ENCODE data around the gene ATP9B. TPM values are rescaled to one million over a fixed set of nuclear protein-coding genes. Genes with fewer than 3 reads are reported as not detected.
"Not testable (repeated sequence)": the region's sequence is repeated elsewhere in the genome, so short reads cannot be mapped to it uniquely, and the experiment has no call there.

Gene ATP9B
- total and polyA plus RNA-seq, 4 donors = 12.6 to 77.0 (median 29.9) TPM

DNA sequence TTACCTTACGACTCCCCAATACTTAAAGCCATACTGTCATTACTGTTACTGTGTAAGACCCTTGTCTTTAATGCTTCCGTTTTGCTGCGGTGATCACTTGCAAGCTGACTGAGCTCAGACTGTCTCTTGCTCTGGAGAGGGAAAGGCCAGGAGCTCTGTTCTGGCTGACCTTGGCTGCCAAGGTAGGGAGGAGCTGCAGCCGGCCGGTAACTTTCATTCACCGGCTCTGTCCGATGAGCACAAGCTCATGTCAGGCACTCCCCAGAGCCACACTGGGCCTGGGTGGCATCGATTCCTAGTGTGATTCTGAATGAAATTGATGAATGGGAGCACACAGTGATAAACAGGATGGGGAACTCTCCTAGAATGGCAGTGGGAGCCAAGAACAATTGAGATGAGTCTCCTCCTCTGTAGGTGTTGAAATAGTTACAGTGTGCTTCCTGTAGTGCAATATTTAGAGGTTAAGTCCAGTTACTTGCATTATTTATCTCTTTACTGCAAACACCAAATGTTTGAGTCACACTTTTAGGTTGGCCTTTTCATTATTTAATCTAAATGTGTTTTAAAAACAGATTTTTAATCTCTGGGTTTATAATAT, 100.9 kb downstream of the ATP9B start:
- TF ChIP-seq, protein P1, sequence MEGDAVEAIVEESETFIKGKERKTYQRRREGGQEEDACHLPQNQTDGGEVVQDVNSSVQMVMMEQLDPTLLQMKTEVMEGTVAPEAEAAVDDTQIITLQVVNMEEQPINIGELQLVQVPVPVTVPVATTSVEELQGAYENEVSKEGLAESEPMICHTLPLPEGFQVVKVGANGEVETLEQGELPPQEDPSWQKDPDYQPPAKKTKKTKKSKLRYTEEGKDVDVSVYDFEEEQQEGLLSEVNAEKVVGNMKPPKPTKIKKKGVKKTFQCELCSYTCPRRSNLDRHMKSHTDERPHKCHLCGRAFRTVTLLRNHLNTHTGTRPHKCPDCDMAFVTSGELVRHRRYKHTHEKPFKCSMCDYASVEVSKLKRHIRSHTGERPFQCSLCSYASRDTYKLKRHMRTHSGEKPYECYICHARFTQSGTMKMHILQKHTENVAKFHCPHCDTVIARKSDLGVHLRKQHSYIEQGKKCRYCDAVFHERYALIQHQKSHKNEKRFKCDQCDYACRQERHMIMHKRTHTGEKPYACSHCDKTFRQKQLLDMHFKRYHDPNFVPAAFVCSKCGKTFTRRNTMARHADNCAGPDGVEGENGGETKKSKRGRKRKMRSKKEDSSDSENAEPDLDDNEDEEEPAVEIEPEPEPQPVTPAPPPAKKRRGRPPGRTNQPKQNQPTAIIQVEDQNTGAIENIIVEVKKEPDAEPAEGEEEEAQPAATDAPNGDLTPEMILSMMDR (IDR thresholded peaks at IDR 0.05; ENCODE audit: control extremely low read depth, extremely low read depth) = no peak
- H3K9ac ChIP-seq (ENCODE audit: insufficient read depth in 1 of 2, low read length in 2 of 2) = no peak overlapping the region
- WGBS, 2 donors = 66 to 67% methylated on average over 8 of the region's 8 CpGs
- peak in 2 of 3 donors; percentile 9 to 11 for DNase-seq
- peaks cover 0 to 4% (median 0%) of the 10 kb centered on the region in 5 donors for H3K4me1 ChIP-seq (ENCODE audit: control insufficient read depth in 5 of 5, insufficient read depth in 5 of 5, low read length in 5 of 5)
- no peaks in the 10 kb centered on the region for H3K27me3 ChIP-seq (ENCODE audit: control insufficient read depth in 3 of 3, insufficient read depth in 3 of 3, low read length in 2 of 3)
- H3K9me3 ChIP-seq (ENCODE audit: control insufficient read depth in 4 of 4, insufficient read depth in 3 of 4, low read length in 3 of 4) = no peaks in the 10 kb centered on the region
- peaks cover 0 to 13% (median 10%) of the 10 kb centered on the region in 4 donors for H3K36me3 ChIP-seq (ENCODE audit: control insufficient read depth in 4 of 4, insufficient read depth in 4 of 4, low read length in 4 of 4)
- ATAC-seq (ENCODE audit: insufficient read depth, low FRiP score) = no peak
- no peak overlapping the region for H3K27ac ChIP-seq (ENCODE audit: low read depth in 1 of 2, low read length in 1 of 2)
- no peak overlapping the region for H3K4me3 ChIP-seq

DNA sequence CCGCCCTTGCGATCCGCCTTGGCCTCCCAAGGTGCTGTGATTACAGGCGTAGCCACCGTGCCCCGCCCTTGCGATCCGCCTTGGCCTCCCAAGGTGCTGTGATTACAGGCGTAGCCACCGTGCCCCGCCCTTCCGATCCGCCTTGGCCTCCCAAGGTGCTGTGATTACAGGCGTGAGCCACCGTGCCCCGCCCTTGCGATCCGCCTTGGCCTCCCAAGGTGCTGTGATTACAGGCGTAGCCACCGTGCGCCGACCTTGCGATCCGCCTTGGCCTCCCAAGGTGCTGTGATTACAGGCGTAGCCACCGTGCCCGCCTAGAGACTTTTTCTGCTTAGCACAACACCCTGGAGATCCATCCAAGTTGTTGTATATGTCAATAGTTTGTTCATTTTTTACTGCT, 103.1 kb downstream of the ATP9B start:
- H3K27ac ChIP-seq (ENCODE audit: low read depth in 1 of 2, low read length in 1 of 2); DNase-seq; H3K36me3 ChIP-seq (ENCODE audit: control insufficient read depth in 4 of 4, insufficient read depth in 4 of 4, low read length in 4 of 4); H3K9me3 ChIP-seq (ENCODE audit: control insufficient read depth in 4 of 4, insufficient read depth in 3 of 4, low read length in 3 of 4); H3K4me3 ChIP-seq; H3K4me1 ChIP-seq (ENCODE audit: control insufficient read depth in 5 of 5, insufficient read depth in 5 of 5, low read length in 5 of 5); ATAC-seq (ENCODE audit: insufficient read depth, low FRiP score); H3K27me3 ChIP-seq (ENCODE audit: control insufficient read depth in 3 of 3, insufficient read depth in 3 of 3, low read length in 2 of 3); H3K9ac ChIP-seq (ENCODE audit: insufficient read depth in 1 of 2, low read length in 2 of 2): not testable (repeated sequence)
- WGBS, 2 donors = 97 to 99% methylated on average over 11 to 23 of the region's 27 CpGs

DNA sequence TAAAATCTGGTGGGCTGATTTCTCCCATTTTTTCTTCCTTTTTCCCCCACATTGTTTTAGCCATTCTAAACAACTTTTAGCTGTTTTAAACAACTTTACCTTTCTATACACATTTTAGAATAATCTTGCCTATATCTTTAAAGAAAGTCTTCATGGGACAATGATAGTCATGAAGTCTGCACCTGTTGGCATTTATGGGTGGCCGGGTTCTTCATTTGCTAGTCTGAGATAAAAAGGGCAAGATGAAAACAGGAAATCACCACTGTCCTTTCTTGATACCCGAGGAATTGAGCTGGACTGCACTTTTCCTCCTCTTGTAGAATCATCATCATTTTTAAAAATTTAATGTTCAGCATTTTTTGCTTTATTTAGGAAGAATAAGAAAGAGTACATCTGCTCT, 104.5 kb downstream of the ATP9B start:
- no peak for DNase-seq
- H3K36me3 ChIP-seq (ENCODE audit: control insufficient read depth in 4 of 4, insufficient read depth in 4 of 4, low read length in 4 of 4) = peaks cover 0 to 8% (median 5%) of the 10 kb centered on the region in 4 donors
- no peak overlapping the region for H3K27ac ChIP-seq (ENCODE audit: low read depth in 1 of 2, low read length in 1 of 2)
- no peak overlapping the region for H3K4me3 ChIP-seq
- no peak for ATAC-seq (ENCODE audit: insufficient read depth, low FRiP score)
- peaks cover 0 to 4% (median 0%) of the 10 kb centered on the region in 5 donors for H3K4me1 ChIP-seq (ENCODE audit: control insufficient read depth in 5 of 5, insufficient read depth in 5 of 5, low read length in 5 of 5)
- WGBS, 2 donors = 90 to 95% methylated on average over 2 of the region's 2 CpGs
- H3K27me3 ChIP-seq (ENCODE audit: control insufficient read depth in 3 of 3, insufficient read depth in 3 of 3, low read length in 2 of 3) = no peaks in the 10 kb centered on the region
- peaks cover 0 to 4% (median 2%) of the 10 kb centered on the region in 4 donors for H3K9me3 ChIP-seq (ENCODE audit: control insufficient read depth in 4 of 4, insufficient read depth in 3 of 4, low read length in 3 of 4)
- TF ChIP-seq, protein P1 (IDR thresholded peaks at IDR 0.05; ENCODE audit: control extremely low read depth, extremely low read depth) = no peak
- no peak overlapping the region for H3K9ac ChIP-seq (ENCODE audit: insufficient read depth in 1 of 2, low read length in 2 of 2)

DNA sequence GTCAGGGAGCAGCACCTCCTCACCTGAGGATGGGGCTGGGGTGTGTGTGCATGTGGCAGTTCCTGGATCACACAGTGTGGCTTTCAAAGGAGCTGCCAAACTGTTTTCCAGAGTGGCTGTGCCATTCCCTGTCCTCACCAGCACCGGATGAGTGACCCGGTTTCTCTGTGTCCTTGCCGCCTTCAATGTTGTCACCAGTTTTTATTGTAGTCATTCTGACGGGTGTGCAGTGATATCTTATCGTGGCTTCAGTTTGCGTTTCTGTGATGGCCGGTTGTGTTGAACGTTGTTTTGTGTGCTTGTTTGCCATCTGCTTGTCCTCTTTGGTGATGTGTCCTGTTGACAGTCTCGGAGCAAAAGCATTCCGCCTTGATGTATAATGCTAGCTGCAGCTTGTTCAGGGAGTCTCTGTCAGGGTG, 108.9 kb downstream of the ATP9B start:
- no peaks in the 10 kb centered on the region for H3K27me3 ChIP-seq (ENCODE audit: control insufficient read depth in 3 of 3, insufficient read depth in 3 of 3, low read length in 2 of 3)
- H3K4me1 ChIP-seq (ENCODE audit: control insufficient read depth in 5 of 5, insufficient read depth in 5 of 5, low read length in 5 of 5) = no peaks in the 10 kb centered on the region
- peaks cover 0 to 4% (median 2%) of the 10 kb centered on the region in 4 donors for H3K9me3 ChIP-seq (ENCODE audit: control insufficient read depth in 4 of 4, insufficient read depth in 3 of 4, low read length in 3 of 4)
- no peak overlapping the region for H3K9ac ChIP-seq (ENCODE audit: insufficient read depth in 1 of 2, low read length in 2 of 2)
- TF ChIP-seq, protein P1 (IDR thresholded peaks at IDR 0.05; ENCODE audit: control extremely low read depth, extremely low read depth) = no peak
- no peak for DNase-seq
- no peak overlapping the region for H3K27ac ChIP-seq (ENCODE audit: low read depth in 1 of 2, low read length in 1 of 2)
- no peak overlapping the region for H3K4me3 ChIP-seq
- peaks cover 0 to 8% (median 4%) of the 10 kb centered on the region in 4 donors for H3K36me3 ChIP-seq (ENCODE audit: control insufficient read depth in 4 of 4, insufficient read depth in 4 of 4, low read length in 4 of 4)
- WGBS, 2 donors = 94 to 96% methylated on average over 10 of the region's 10 CpGs
- no peak for ATAC-seq (ENCODE audit: insufficient read depth, low FRiP score)

Data from lung (tissue), 12 donors.